HG03025 (cell line): ENCODE measurements around the gene CCDC187.

Experiments used
- ATAC-seq: cut with Tn5 transposase; IDR thresholded peaks from one replicate; pipeline ENCODE4 v1.9.1; 2021; ENCODE audit warnings: mild to moderate bottlenecking, moderate library complexity; ENCODE audit not compliant: unreplicated experiment, low FRiP score

CCDC187 gene

GRCh38 chr9:136258786-136259516 lies 44.9 kb downstream of the CCDC187 start:
- no peak for ATAC-seq

- no peak for ATAC-seq
These were observed 45.6 kb downstream of the CCDC187 start for GRCh38 chr9:136258299-136258625.

- ATAC-seq, result no peak
These were observed 46.3 kb downstream of the CCDC187 start for GRCh38 chr9:136257381-136258298.

- ATAC-seq, result no peak
These were observed 47.7 kb downstream of the CCDC187 start for GRCh38 chr9:136255896-136256890.

GRCh38 chr9:136255166-136255538 lies 48.7 kb downstream of the CCDC187 start:
- no peak for ATAC-seq

GRCh38 chr9:136254381-136255165 lies 49.3 kb downstream of the CCDC187 start:
- ATAC-seq, result no peak

GRCh38 chr9:136253246-136254130 lies 50.4 kb downstream of the CCDC187 start:
- ATAC-seq, result no peak

GRCh38 chr9:136252846-136253245 lies 51.0 kb downstream of the CCDC187 start:
- no peak for ATAC-seq

GRCh38 chr9:136252281-136252680 lies 51.6 kb downstream of the CCDC187 start:
- ATAC-seq, result no peak

GRCh38 chr9:136251264-136252115 lies 52.4 kb downstream of the CCDC187 start:
- ATAC-seq, result no peak

- ATAC-seq, result no peak
These were observed 53.2 kb downstream of the CCDC187 start for GRCh38 chr9:136250676-136251075.

- ATAC-seq, result no peak
These were observed 53.9 kb downstream of the CCDC187 start for GRCh38 chr9:136249877-136250559.

- ATAC-seq, result no peak
These were observed 54.7 kb downstream of the CCDC187 start for GRCh38 chr9:136248951-136249876.

GRCh38 chr9:136247947-136248637 lies 55.8 kb downstream of the CCDC187 start:
- no peak for ATAC-seq

- no peak for ATAC-seq
These were observed 56.4 kb downstream of the CCDC187 start for GRCh38 chr9:136247551-136247916.
